ENCODE results near the gene LHFPL5. TPM values are rescaled to one million over a fixed set of nuclear protein-coding genes. Genes with fewer than 3 reads are reported as not detected.
A peak's percentile ranks its signal among the peaks of the same experiment; 100 is the strongest.

The LHFPL5 gene
- total and polyA plus RNA-seq, 2 of the 13 experiments (the other 11 are each of a cell fraction or from before 2014, with no cell fraction given) = 0.03 TPM; not detected in 1

- TF ChIP-seq GPBP1L1 (CRISPR knock-in tag; IDR thresholded peaks at IDR 0.05) = no peak
- TF ChIP-seq ZNF687 (CRISPR knock-in tag; IDR thresholded peaks at IDR 0.05) = peak; percentile 78
- TF ChIP-seq CHCHD3 (CRISPR knock-in tag; IDR thresholded peaks at IDR 0.05) = no peak
- no peak for TF ChIP-seq ERF (CRISPR knock-in tag; IDR thresholded peaks at IDR 0.05)
- TF ChIP-seq GMEB1 (CRISPR knock-in tag; IDR thresholded peaks at IDR 0.05; ENCODE audit: borderline replicate concordance) = no peak
- TF ChIP-seq ZNF614 (CRISPR knock-in tag; IDR thresholded peaks at IDR 0.05; ENCODE audit: borderline replicate concordance) = no peak
- no peak for TF ChIP-seq POLR2AphosphoS5 (IDR thresholded peaks at IDR 0.05; ENCODE audit: low read depth, low read length)
- no peak for TF ChIP-seq FLYWCH1 (CRISPR knock-in tag; IDR thresholded peaks at IDR 0.05)
- TF ChIP-seq MAFF (IDR thresholded peaks at IDR 0.05; ENCODE audit: low read depth, low read length) = no peak
- no peak for TF ChIP-seq PRMT3 (CRISPR knock-in tag; IDR thresholded peaks at IDR 0.05; ENCODE audit: borderline replicate concordance, low read depth)
- no peak for TF ChIP-seq ZBTB40 (IDR thresholded peaks at IDR 0.05)
- TF ChIP-seq ZBTB40 (CRISPR knock-in tag; IDR thresholded peaks at IDR 0.05) = no peak
These were observed 28.6 kb upstream of the LHFPL5 start, which contains the start of gene CLPSL2 (continued) for GRCh38 chr6:35776364-35777215.
